Measurements from ENCODE around the gene ABCA4. TPM values are rescaled to one million over a fixed set of nuclear protein-coding genes. Genes with fewer than 3 reads are reported as not detected.

ABCA4 gene
- total RNA-seq, 2 experiments from 2014 or later = 0.10 to 0.14 TPM

DNA sequence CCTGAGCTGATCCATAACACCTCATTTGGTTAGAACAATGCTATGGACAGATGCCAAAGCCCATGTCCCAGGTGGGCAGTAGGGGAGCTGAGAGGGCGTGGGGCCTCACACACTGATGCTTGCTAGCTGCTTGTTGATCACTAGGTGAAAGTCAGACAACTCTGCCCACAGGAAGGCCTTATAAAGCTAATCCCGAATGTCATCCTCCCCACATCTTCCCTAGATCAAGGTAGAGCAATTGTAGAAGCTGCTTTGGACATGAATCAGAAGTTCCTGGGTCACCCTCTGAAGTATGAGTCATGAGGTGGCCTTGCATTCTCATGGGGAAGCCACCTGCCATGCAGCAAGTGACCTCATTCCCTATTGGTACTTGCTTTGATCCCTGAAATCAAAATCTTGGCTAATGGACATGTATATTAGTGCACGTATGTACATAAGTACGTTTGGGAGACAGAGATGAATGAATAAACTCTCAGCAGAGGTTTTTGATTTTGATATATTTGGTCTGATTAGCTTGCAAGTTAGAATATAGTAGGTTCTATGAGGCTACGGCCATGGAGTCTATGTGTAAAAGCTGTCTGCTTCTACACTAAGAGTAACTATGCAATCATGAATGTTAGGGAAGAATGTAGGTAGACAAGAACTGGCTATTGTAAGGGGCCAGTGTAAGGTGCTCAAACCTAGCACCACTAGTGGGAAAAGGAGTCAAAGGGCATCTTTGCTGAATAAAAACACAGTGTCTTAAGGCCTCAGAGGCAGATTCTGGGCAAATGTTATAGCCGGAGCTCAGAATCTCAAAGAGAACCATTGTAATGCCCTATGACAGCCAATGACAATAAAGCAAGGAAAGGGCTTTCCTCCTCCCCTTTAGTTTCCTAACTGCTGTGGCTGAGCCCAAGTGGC lies 52.6 kb downstream of the ABCA4 start:
- no peak for DNase-seq
- intact Hi-C loops (cut with micrococcal nuclease) = no loop called here
- no peaks in the 10 kb centered on the region for H3K9me3 Mint-ChIP-seq
- no peaks in the 10 kb centered on the region for H3K36me3 Mint-ChIP-seq (ENCODE audit: low read depth)
- CTCF ChIA-PET = interaction anchor here (0.6 to 1.5 kb wide), 4 partner anchors 29 to 308 kb away, joined by 3 to 6 read pairs (median 3); no protein-coding TSS in a partner anchor
- H3K27ac Mint-ChIP-seq = no peak overlapping the region
- no peak overlapping the region for H3K4me3 Mint-ChIP-seq
- H3K4me1 Mint-ChIP-seq (ENCODE audit: low read depth) = peaks cover 3% of the 10 kb centered on the region
- H3K27me3 Mint-ChIP-seq (ENCODE audit: low read depth) = peaks cover 7% of the 10 kb centered on the region

DNA sequence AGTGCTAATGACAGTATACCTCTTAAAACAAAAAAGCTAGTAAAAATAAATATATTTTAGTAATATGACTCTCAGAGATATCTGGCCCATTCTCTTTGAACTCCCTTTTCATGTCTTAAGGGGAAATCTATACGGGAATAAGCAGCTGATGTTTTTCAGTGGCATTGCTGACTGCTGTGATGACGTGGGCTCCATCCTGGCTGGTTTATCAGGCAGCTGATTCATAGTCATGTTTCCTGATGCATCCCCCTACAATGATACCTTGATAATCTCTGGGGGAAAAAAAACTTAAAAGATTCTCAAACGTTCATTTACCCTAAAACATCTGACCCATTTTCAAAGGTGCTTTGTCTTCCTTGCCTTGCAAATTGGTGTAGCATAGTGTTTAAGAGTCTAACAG lies 53.8 kb downstream of the ABCA4 start:
- Mint-ChIP-seq H3K4me1 (ENCODE audit: low read depth) (no peaks in the 10 kb centered on the region), H3K4me3 (no peak overlapping the region), H3K27me3 (ENCODE audit: low read depth) (peaks cover 7% of the 10 kb centered on the region), H3K27ac (no peak overlapping the region), H3K9me3 (no peaks in the 10 kb centered on the region), H3K36me3 (ENCODE audit: low read depth) (no peaks in the 10 kb centered on the region)
- CTCF ChIA-PET = interaction anchor here (1.5 kb wide), 1 partner anchor 27 kb away, joined by 6 read pairs; no protein-coding TSS in a partner anchor
- DNase-seq = no peak
- intact Hi-C loops (cut with micrococcal nuclease) = no loop called here

DNA sequence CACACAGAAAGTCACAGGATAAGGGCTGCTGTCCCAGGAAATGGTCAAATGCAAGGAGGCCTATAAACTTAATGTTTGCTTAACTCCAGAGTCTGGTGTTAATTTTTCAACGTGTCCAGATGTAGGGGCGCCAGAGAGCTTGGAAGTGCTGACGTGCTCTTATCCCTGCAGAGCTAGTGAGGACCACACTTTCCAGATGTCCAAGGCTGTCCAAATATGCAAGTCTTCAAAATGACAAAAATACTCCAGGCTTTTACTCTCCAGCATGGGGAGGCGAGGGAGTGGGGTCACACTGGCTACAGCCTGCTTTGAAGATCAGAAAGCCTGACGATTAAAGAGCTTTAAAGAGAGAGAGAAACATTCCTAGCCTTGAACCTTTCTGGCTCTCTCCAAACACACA lies 57.6 kb downstream of the ABCA4 start:
- Mint-ChIP-seq H3K27ac (no peak overlapping the region), H3K4me3 (no peak overlapping the region), H3K4me1 (ENCODE audit: low read depth) (no peaks in the 10 kb centered on the region), H3K36me3 (ENCODE audit: low read depth) (no peaks in the 10 kb centered on the region), H3K27me3 (ENCODE audit: low read depth) (peaks cover 5% of the 10 kb centered on the region), H3K9me3 (no peaks in the 10 kb centered on the region)
- CTCF ChIA-PET = interaction anchor here (0.7 to 3.4 kb wide), 10 partner anchors 8 to 792 kb away, joined by 3 to 21 read pairs (median 4); no protein-coding TSS in a partner anchor
- intact Hi-C loops (cut with micrococcal nuclease) = no loop called here
- no peak for DNase-seq

DNA sequence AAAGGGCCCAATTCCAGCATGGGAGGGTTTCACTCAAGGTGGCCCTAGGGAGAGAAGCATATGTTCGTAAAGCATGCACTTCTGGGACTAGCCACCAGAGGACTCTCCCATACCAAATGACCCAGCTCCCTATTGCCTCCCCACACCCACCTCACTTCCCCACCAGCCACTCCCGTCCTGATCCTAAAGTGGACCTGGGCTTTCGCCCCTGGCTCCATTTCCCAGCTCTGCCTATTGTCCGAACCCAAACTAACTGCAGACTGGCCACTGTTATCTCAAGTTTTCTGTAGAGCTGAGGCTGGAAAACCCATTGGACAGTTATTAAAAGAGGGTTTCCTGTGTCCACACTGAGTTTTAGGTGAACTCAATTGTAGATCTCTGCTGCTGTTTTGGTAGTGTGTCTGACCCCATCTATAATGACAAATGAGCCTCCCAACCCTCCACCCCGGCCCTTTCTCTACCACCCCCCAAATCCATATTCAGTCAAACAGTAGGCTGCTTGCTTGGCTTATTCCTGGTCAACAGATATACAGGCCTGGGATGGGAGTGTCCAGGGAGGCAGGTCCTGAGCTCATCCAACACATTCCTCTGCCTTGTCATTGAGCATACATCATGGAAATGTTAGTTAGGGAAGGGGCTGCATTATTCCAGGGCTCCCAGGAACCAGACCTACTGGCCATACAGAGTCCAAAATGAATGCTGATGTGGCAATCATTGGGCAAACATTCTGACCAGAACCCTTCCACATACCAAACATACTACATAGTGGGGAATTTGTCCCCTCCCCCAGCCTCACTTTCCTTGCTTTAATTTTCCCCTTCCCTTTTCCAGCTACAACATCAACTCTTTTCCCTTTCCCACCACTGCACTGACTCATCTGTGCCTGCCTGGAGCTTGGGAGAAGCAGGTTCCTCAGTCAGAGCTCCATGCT lies 59.2 kb downstream of the ABCA4 start:
- CTCF ChIA-PET = interaction anchor here (0.6 to 4.2 kb wide), 15 partner anchors 9 to 785 kb away, joined by 3 to 21 read pairs (median 3); no protein-coding TSS in a partner anchor
- intact Hi-C loops (cut with micrococcal nuclease) = loop anchor here (1.0 to 2.0 kb wide), 4 partner anchors 179 to 744 kb away; no protein-coding TSS in a partner anchor
- H3K36me3 Mint-ChIP-seq (ENCODE audit: low read depth) = no peaks in the 10 kb centered on the region
- no peaks in the 10 kb centered on the region for H3K4me1 Mint-ChIP-seq (ENCODE audit: low read depth)
- no peak overlapping the region for H3K27ac Mint-ChIP-seq
- no peaks in the 10 kb centered on the region for H3K9me3 Mint-ChIP-seq
- peaks cover 7% of the 10 kb centered on the region for H3K27me3 Mint-ChIP-seq (ENCODE audit: low read depth)
- peak; percentile 60 for DNase-seq
- H3K4me3 Mint-ChIP-seq = no peak overlapping the region

DNA sequence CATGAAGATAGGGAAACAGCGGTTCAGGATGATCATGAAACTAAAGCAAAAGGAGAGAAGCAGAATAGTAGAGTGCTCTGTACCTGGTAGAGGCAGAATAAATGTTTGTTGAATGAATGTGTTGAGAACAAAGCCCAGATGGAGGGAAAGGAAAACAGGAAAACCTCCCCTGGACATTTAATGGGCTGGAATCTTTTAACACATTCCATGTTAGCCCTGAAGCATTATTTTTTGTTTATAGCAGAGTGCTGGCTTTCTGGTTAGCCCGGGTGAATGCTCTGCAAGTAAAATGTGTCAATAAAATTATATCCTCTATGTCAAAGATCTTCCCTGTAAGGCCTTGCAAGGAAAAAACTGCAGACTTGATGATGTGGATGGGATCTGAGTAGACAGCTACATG lies 60.2 kb downstream of the ABCA4 start:
- Mint-ChIP-seq H3K36me3 (ENCODE audit: low read depth) (no peaks in the 10 kb centered on the region), H3K27ac (no peak overlapping the region), H3K9me3 (no peaks in the 10 kb centered on the region), H3K4me1 (ENCODE audit: low read depth) (no peaks in the 10 kb centered on the region), H3K27me3 (ENCODE audit: low read depth) (peaks cover 7% of the 10 kb centered on the region), H3K4me3 (no peak overlapping the region)
- DNase-seq = no peak
- intact Hi-C loops (cut with micrococcal nuclease) = loop anchor here (1.0 to 2.0 kb wide), 4 partner anchors 180 to 745 kb away; no protein-coding TSS in a partner anchor
- CTCF ChIA-PET = interaction anchor here (0.9 to 4.2 kb wide), 7 partner anchors 10 to 376 kb away, joined by 3 to 21 read pairs (median 6); no protein-coding TSS in a partner anchor

DNA sequence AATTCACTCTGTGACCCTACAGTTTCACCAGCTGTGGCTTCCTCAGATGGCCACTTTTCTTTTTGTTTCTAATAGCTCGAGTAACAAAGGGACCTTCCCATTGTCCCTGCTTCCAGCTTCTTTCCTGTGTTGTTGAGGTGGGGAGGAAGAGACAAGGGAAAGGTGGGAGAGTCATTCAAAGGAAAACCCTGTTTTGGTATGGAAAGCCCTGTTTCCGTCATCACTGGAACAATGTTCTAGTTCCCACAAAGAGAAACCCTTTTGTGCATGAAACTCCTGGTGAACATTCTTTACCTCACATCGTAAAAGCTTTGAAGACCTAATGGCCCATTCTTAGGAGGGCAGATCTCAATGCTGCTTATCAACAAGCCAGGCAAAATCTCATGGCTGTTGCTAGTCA lies 62.2 kb downstream of the ABCA4 start:
- no peak overlapping the region for H3K27ac Mint-ChIP-seq
- DNase-seq = no peak
- H3K4me1 Mint-ChIP-seq (ENCODE audit: low read depth) = no peaks in the 10 kb centered on the region
- peaks cover 9% of the 10 kb centered on the region for H3K27me3 Mint-ChIP-seq (ENCODE audit: low read depth)
- no peaks in the 10 kb centered on the region for H3K9me3 Mint-ChIP-seq
- no peaks in the 10 kb centered on the region for H3K36me3 Mint-ChIP-seq (ENCODE audit: low read depth)
- no peak overlapping the region for H3K4me3 Mint-ChIP-seq
- intact Hi-C loops (cut with micrococcal nuclease) = no loop called here
- CTCF ChIA-PET = interaction anchor here (3.8 to 4.2 kb wide), 2 partner anchors 13 to 277 kb away, joined by 16 to 18 read pairs; no protein-coding TSS in a partner anchor

DNA sequence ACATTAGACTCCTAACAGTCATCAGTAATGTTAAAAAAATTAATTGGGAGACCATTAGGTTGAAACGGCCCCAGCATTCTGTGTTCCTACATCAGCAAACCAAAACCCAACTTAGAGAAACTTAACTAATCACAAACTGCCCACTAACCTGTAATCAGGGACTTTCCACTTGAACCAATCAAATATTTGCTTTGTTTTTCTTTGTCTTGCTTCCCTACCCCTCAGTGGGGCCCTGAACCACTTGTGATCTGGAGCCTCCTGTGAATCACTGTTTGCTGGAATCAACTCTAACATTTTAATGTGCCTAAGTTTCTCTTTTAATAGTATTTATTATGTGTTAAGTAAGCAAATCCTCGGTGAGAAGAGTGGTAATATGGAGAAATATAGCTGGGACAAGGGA lies 64.0 kb downstream of the ABCA4 start:
- no peak for DNase-seq
- Mint-ChIP-seq H3K4me1 (ENCODE audit: low read depth) (no peaks in the 10 kb centered on the region), H3K4me3 (no peak overlapping the region), H3K36me3 (ENCODE audit: low read depth) (no peaks in the 10 kb centered on the region), H3K27ac (no peak overlapping the region), H3K27me3 (ENCODE audit: low read depth) (peaks cover 11% of the 10 kb centered on the region), H3K9me3 (no peaks in the 10 kb centered on the region)
- intact Hi-C loops (cut with micrococcal nuclease) = no loop called here
- CTCF ChIA-PET = interaction anchor here (1.0 to 3.8 kb wide), 2 partner anchors 11 to 17 kb away, joined by 5 to 16 read pairs; no protein-coding TSS in a partner anchor

DNA sequence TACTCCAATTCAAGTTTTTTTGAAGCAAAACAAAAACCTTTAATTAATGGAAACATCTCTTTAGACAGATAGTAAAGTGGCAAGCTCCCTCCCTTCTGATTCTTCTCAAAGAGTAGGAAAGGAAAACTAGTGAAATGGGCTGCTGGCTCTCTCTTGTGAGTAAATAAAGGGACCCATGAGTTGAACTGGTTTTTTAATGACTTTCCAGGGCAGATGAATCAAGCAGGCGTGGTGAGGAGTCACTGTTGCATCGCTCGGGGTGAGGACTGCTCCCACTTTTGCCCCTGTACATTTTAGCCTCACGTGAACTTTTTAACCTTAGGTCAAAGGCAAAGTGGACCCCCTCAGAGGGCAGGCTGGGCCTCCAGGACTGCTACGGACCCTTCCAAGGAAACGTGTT lies 64.8 kb downstream of the ABCA4 start:
- intact Hi-C loops (cut with micrococcal nuclease) = no loop called here
- H3K4me1 Mint-ChIP-seq (ENCODE audit: low read depth) = no peaks in the 10 kb centered on the region

DNA sequence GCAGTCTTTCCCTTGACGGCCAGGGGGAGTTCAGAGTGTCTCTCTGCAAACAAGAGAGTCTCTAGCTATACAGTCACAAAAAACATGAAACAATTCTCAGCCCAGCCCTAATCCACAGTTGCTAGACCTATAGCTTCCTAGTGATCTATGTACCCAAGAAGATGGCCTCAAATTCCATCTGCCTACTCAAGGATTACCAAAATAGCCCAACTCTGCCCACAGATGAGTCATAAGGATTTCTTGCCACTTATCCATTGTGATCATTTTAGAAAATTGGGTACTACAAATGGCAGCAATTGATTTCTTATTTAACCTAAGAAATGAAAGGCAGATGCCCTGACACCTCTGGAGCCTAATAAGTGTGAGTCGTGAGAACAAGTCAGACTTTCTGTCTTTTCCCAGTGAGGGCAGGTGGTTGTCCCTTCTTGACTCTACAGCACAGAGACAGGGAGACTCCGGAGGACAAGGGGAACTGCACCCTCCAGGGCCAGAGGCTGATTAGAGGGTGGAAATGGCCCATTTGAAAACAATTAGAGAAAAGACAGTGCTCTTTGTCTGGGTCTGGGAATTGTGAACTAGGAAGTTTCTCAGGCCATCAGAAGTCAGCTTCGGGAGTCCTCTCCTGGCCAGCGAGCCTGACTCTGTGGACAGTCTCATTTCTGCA lies 65.4 kb downstream of the ABCA4 start:
- Mint-ChIP-seq H3K27ac (no peak overlapping the region), H3K9me3 (no peaks in the 10 kb centered on the region), H3K27me3 (ENCODE audit: low read depth) (peaks cover 11% of the 10 kb centered on the region), H3K36me3 (ENCODE audit: low read depth) (no peaks in the 10 kb centered on the region), H3K4me1 (ENCODE audit: low read depth) (no peaks in the 10 kb centered on the region), H3K4me3 (no peak overlapping the region)
- DNase-seq = no peak
- intact Hi-C loops (cut with micrococcal nuclease) = no loop called here
- CTCF ChIA-PET = interaction anchor here (1.0 kb wide), 2 partner anchors 278 to 280 kb away, joined by 3 to 4 read pairs; no protein-coding TSS in a partner anchor

More for the DNA sequence above, 64.8 kb downstream of the ABCA4 start:
- no peak for DNase-seq
- H3K36me3 Mint-ChIP-seq (ENCODE audit: low read depth) = no peaks in the 10 kb centered on the region
- no peak overlapping the region for H3K27ac Mint-ChIP-seq
- CTCF ChIA-PET = no interaction called here
- no peak overlapping the region for H3K4me3 Mint-ChIP-seq
- H3K9me3 Mint-ChIP-seq = no peaks in the 10 kb centered on the region
- peaks cover 11% of the 10 kb centered on the region for H3K27me3 Mint-ChIP-seq (ENCODE audit: low read depth)

DNA sequence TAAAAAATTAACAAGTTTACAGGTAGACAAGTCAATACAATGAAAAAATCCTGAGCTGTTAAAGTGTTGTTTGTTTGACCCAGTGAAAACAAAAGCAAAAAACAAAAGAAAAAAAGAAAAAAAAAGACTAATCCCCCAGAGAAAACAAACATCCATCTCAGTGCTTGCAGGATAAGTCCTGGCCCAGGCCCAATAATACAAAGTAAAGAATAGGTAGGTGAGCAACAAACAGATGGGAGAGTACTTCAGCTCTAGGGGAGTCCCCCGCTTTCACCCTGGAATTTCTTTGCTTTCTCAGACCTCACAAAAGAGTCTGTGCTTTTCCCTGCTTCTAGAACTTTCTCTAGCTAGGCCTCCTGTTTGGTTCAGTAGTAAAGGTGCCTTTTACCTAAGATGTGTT lies 70.3 kb downstream of the ABCA4 start:
- H3K4me1 Mint-ChIP-seq (ENCODE audit: low read depth) = no peaks in the 10 kb centered on the region
- CTCF ChIA-PET = interaction anchor here (0.6 to 1.8 kb wide), 4 partner anchors 9 to 413 kb away, joined by 3 to 9 read pairs (median 4); no protein-coding TSS in a partner anchor
- no peak overlapping the region for H3K27ac Mint-ChIP-seq
- H3K9me3 Mint-ChIP-seq = no peaks in the 10 kb centered on the region
- H3K36me3 Mint-ChIP-seq (ENCODE audit: low read depth) = no peaks in the 10 kb centered on the region
- H3K4me3 Mint-ChIP-seq = no peak overlapping the region
- intact Hi-C loops (cut with micrococcal nuclease) = no loop called here
- peaks cover 10% of the 10 kb centered on the region for H3K27me3 Mint-ChIP-seq (ENCODE audit: low read depth)
- no peak for DNase-seq

DNA sequence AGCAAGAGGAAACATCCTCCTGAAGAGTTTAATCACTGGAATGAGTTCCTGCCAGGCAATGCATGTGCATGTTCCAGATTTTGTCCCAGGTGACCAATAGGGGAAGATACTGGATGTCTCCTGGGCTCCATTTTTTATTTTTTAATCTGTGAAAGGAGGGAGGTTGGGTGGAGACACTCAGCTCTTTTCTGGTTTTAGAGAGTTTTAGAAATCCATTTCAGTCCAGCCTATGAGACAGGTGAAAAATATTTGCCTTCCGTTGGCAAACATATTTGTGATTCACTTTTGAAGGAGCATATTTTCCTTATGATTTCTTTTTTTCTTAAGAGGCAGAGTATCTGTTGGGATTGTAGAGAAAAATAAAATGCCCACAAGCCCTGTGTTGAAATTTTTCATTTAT lies 70.7 kb downstream of the ABCA4 start:
- no peak for DNase-seq
- CTCF ChIA-PET = interaction anchor here (0.6 to 1.8 kb wide), 5 partner anchors 10 to 414 kb away, joined by 3 to 9 read pairs (median 4); no protein-coding TSS in a partner anchor
- no peak overlapping the region for H3K4me3 Mint-ChIP-seq
- intact Hi-C loops (cut with micrococcal nuclease) = no loop called here
- H3K27ac Mint-ChIP-seq = no peak overlapping the region
- peaks cover 13% of the 10 kb centered on the region for H3K27me3 Mint-ChIP-seq (ENCODE audit: low read depth)
- no peaks in the 10 kb centered on the region for H3K4me1 Mint-ChIP-seq (ENCODE audit: low read depth)
- no peaks in the 10 kb centered on the region for H3K9me3 Mint-ChIP-seq
- H3K36me3 Mint-ChIP-seq (ENCODE audit: low read depth) = no peaks in the 10 kb centered on the region
